GM10248 (cell line): ENCODE results near the gene CNTNAP2.

Experiments used
- CTCF ChIA-PET: fragments of 300-600 bp; sonication (Branson Sonifier 250); formaldehyde crosslinking; extraction: SDS; loops from one replicate; lab custom pipeline; 2021; ENCODE audit warnings: antibody characterized with exemption; lab: Yijun Ruan, JAX
- POLR2A ChIA-PET: fragments of 350-650 bp; sonication (Branson Sonifier 250); formaldehyde crosslinking; extraction: SDS; loops from one replicate; lab custom pipeline; 2020; ENCODE audit warnings: antibody characterized with exemption; lab: Yijun Ruan, JAX
- DNase-seq: peaks from one replicate; pipeline ENCODE4 v3.0.0; 2012; ENCODE audit errors: extremely low spot score
- CTCF ChIP-seq: IDR thresholded peaks from 2 replicates; pipeline ENCODE4 v1.5.1; 2012; ENCODE audit warnings: mild to moderate bottlenecking, low read depth; ENCODE audit errors: extremely low read depth, missing control alignments, control extremely low read depth

CNTNAP2 gene

GRCh38 chr7:147145194-147145593, 1028.6 kb downstream of the CNTNAP2 start:
- ChIA-PET POLR2A (no interaction called here), CTCF (no interaction called here)
- TF ChIP-seq CTCF = no peak
- DNase-seq = no peak

DNA sequence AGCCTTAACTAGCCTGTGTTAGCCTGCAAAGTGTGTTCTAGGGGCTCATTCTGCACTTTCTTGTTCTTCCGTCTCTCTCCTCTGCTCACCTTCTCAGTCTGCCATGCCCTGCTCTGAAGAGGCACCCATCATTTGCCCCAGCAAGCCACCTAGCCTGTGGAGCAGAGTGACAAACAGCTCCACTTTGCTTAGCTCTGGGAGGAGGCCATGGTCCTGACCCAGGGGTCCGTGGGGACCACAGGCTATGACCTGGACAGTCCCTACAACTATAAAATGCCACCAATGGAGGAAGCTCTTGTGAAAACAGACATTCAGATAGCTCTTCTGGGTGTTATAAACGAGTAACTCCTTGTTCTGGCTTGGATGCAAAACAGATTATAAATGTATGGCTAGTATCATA, 1029.6 kb downstream of the CNTNAP2 start:
- POLR2A ChIA-PET = no interaction called here
- TF ChIP-seq CTCF = no peak
- DNase-seq = no peak
- CTCF ChIA-PET = interaction anchor here (1.0 kb wide), 1 partner anchor 16 kb away, joined by 3 read pairs; no protein-coding TSS in a partner anchor

- ChIA-PET CTCF (no interaction called here), POLR2A (no interaction called here)
- DNase-seq = no peak
- TF ChIP-seq CTCF = no peak
Observed at GRCh38 chr7:147151661-147152060, 1035.1 kb downstream of the CNTNAP2 start.

GRCh38 chr7:147153571-147153970, 1037.0 kb downstream of the CNTNAP2 start:
- DNase-seq = no peak
- ChIA-PET POLR2A (no interaction called here), CTCF (no interaction called here)
- TF ChIP-seq CTCF = no peak

DNA sequence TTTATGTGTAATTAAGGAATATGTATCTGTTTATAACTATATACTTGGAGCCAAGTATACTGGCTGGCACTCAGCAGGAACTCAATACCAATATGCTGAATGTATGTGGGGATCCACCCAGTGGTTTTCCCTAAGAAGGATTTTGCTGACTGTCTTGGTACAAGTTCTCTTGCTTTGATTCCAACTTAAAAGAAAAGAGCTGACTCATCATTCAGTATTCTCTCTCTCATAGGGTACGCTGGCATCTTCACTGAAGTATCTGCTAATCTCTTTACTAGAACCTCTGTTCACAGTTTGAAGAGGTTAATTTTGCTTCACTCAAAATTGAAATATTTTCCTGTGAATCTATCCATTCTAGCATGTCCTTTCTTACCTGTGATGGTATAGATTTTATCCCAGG, 1044.8 kb downstream of the CNTNAP2 start:
- TF ChIP-seq CTCF = no peak
- ChIA-PET CTCF (no interaction called here), POLR2A (no interaction called here)
- no peak for DNase-seq

GRCh38 chr7:147170341-147171012, 1053.9 kb downstream of the CNTNAP2 start:
- POLR2A ChIA-PET = no interaction called here
- CTCF ChIA-PET = interaction anchor here (2.4 to 3.2 kb wide), 2 partner anchors 10 to 13 kb away, joined by 7 to 10 read pairs; no protein-coding TSS in a partner anchor
- no peak for DNase-seq
- TF ChIP-seq CTCF = no peak
